IPS DF 6.9 (cell line): ENCODE measurements around the gene SLC6A18.

Experiments
- DNase-seq: peaks from one replicate; pipeline ENCODE4 v3.0.0-alpha.2; 2013; ENCODE audit warnings: low read depth, low spot score
- H3K27ac ChIP-seq: one replicate; pipeline ENCODE4 v1.5.1; 2013; ENCODE audit warnings: low read length, control low read depth
- H3K27me3 ChIP-seq: 2 replicates; pipeline ENCODE4 v1.6.1; 2013; ENCODE audit warnings: mild to moderate bottlenecking, low read length; ENCODE audit not compliant: control insufficient read depth, insufficient read depth
- H3K36me3 ChIP-seq: 2 replicates; pipeline ENCODE4 v1.6.1; 2013; ENCODE audit warnings: low read length; ENCODE audit not compliant: control insufficient read depth, insufficient read depth
- H3K4me1 ChIP-seq: 2 replicates; pipeline ENCODE4 v1.6.1; 2013; ENCODE audit warnings: low read length; ENCODE audit not compliant: control insufficient read depth, insufficient read depth
- H3K4me3 ChIP-seq: 2 replicates; pipeline ENCODE4 v1.5.1; 2013; ENCODE audit warnings: mild to moderate bottlenecking, low read length
- H3K9me3 ChIP-seq: 2 replicates; pipeline ENCODE4 v1.6.1; 2013; ENCODE audit warnings: low read length, inconsistent platforms; ENCODE audit not compliant: control insufficient read depth, insufficient read depth
- whole genome bisulfite sequencing: extraction: QIAGEN DNeasy Blood & Tissue Kit; methylation state at CpG from one replicate; pipeline ENCODE4 v1.1.7; 2013; ENCODE audit warnings: mixed read lengths, missing lambda C conversion rate; ENCODE audit not compliant: insufficient read length, insufficient coverage; 5-methylcytosine and 5-hydroxymethylcytosine counted together

Gene SLC6A18

GRCh38 chr5:1292139-1292538 lies 67.0 kb downstream of the SLC6A18 start:
- no CpG with 5 or more reads among the region's 6 CpGs for WGBS
- Histone ChIP-seq H3K4me1 (peaks cover 7% of the 10 kb centered on the region), H3K4me3 (no peak overlapping the region), H3K9me3 (no peaks in the 10 kb centered on the region), H3K27ac (no peak overlapping the region), H3K36me3 (no peaks in the 10 kb centered on the region), H3K27me3 (no peaks in the 10 kb centered on the region)
- no peak for DNase-seq

GRCh38 chr5:1292846-1293415 lies 67.8 kb downstream of the SLC6A18 start:
- H3K4me3 ChIP-seq, result no peak overlapping the region
- WGBS, result no CpG with 5 or more reads among the region's 30 CpGs
- no peaks in the 10 kb centered on the region for H3K9me3 ChIP-seq
- no peaks in the 10 kb centered on the region for H3K27me3 ChIP-seq
- no peak for DNase-seq
- H3K4me1 ChIP-seq, result peaks cover 7% of the 10 kb centered on the region
- no peak overlapping the region for H3K27ac ChIP-seq
- H3K36me3 ChIP-seq, result no peaks in the 10 kb centered on the region

- Histone ChIP-seq H3K36me3 (no peaks in the 10 kb centered on the region), H3K9me3 (no peaks in the 10 kb centered on the region), H3K4me3 (no peak overlapping the region), H3K27me3 (no peaks in the 10 kb centered on the region), H3K4me1 (peaks cover 7% of the 10 kb centered on the region), H3K27ac (no peak overlapping the region)
- DNase-seq, result no peak
- WGBS, result no CpG with 5 or more reads among the region's 60 CpGs
Observed at GRCh38 chr5:1293416-1294205, 68.4 kb downstream of the SLC6A18 start.

GRCh38 chr5:1294206-1294834 lies 69.1 kb downstream of the SLC6A18 start:
- Histone ChIP-seq H3K9me3 (no peaks in the 10 kb centered on the region), H3K36me3 (no peaks in the 10 kb centered on the region), H3K4me1 (peaks cover 7% of the 10 kb centered on the region), H3K27ac (no peak overlapping the region), H3K27me3 (no peaks in the 10 kb centered on the region), H3K4me3 (peak overlapping the region; percentile 82)
- DNase-seq, result no peak
- WGBS, result no CpG with 5 or more reads among the region's 69 CpGs

- H3K4me3 ChIP-seq, result peak within 1 kb of the TSS; percentile 82
- WGBS, result no CpG with 5 or more reads among the region's 102 CpGs
- H3K36me3 ChIP-seq, result no peaks in the 10 kb centered on the region
- H3K4me1 ChIP-seq, result peaks cover 7% of the 10 kb centered on the region
- no peak within 1 kb of the TSS for H3K27ac ChIP-seq
- DNase-seq, result no peak
- no peaks in the 10 kb centered on the region for H3K9me3 ChIP-seq
- H3K27me3 ChIP-seq, result no peaks in the 10 kb centered on the region
Observed at GRCh38 chr5:1294835-1295649, 69.9 kb downstream of the SLC6A18 start, which contains the start of gene TERT. Gene TERT (minus strand): TSS chr5:1295068. CDS start chr5:1294989, 79 bp downstream.

GRCh38 chr5:1295650-1296037 lies 70.5 kb downstream of the SLC6A18 start:
- DNase-seq, result no peak
- no peak overlapping the region for H3K27ac ChIP-seq
- H3K36me3 ChIP-seq, result no peaks in the 10 kb centered on the region
- peaks cover 7% of the 10 kb centered on the region for H3K4me1 ChIP-seq
- WGBS, result no CpG with 5 or more reads among the region's 22 CpGs
- H3K9me3 ChIP-seq, result no peaks in the 10 kb centered on the region
- peak overlapping the region; percentile 82; the same call in 1 of the 2 replicates for H3K4me3 ChIP-seq
- H3K27me3 ChIP-seq, result no peaks in the 10 kb centered on the region
